Measurements from ENCODE around the gene RHBDF1. TPM values are rescaled to one million over a fixed set of nuclear protein-coding genes. Genes with fewer than 3 reads are reported as not detected.

The RHBDF1 gene
- total and polyA plus RNA-seq, 4 donors = 1.8 to 6.2 (median 3.5) TPM

- no peak overlapping the region for H3K9ac ChIP-seq (ENCODE audit: low read depth in 1 of 2, low read length in 2 of 2)
- H3K27me3 ChIP-seq (ENCODE audit: control insufficient read depth in 4 of 4, insufficient read depth in 4 of 4, low read length in 3 of 4) = no peaks in the 10 kb centered on the region
- 90% methylated on average over 15 of the region's 15 CpGs for WGBS
- DNase-seq (ENCODE audit: low spot score) = no peak
- H3K4me3 ChIP-seq (ENCODE audit: low read depth in 1 of 3, low read length in 3 of 3) = no peak overlapping the region
- no peak for TF ChIP-seq FOXA1 (IDR thresholded peaks at IDR 0.05)
- TF ChIP-seq NR2F2 (IDR thresholded peaks at IDR 0.05) = no peak
- no peak for TF ChIP-seq MAX (IDR thresholded peaks at IDR 0.05)
- TF ChIP-seq HNF4A (conservative IDR thresholded peaks at IDR 0.05) = no peak
- no peak for TF ChIP-seq CTCF (IDR thresholded peaks at IDR 0.05; ENCODE audit: low read depth, low read length, missing input control)
- TF ChIP-seq ATF3 (IDR thresholded peaks at IDR 0.05) = no peak
- TF ChIP-seq RXRA (IDR thresholded peaks at IDR 0.05) = no peak
- no peak for TF ChIP-seq EGR1 (IDR thresholded peaks at IDR 0.05; ENCODE audit: low read depth in 2 of 2)
- TF ChIP-seq RAD21 (IDR thresholded peaks at IDR 0.05) = no peak
- no peak for TF ChIP-seq ZBTB33 (IDR thresholded peaks at IDR 0.05)
- TF ChIP-seq TAF1 (conservative IDR thresholded peaks at IDR 0.05) = no peak
- no peak overlapping the region for H3K27ac ChIP-seq (ENCODE audit: low read depth in 1 of 2, low read length in 2 of 2)
- peaks cover 0 to 14% (median 8%) of the 10 kb centered on the region in 4 donors for H3K4me1 ChIP-seq (ENCODE audit: control insufficient read depth in 4 of 4, insufficient read depth in 4 of 4, low read length in 3 of 4)
- no peaks in the 10 kb centered on the region for H3K9me3 ChIP-seq (ENCODE audit: control insufficient read depth in 4 of 4, low read length in 3 of 4)
- peaks cover under 1 to 10% (median 3%) of the 10 kb centered on the region in 4 donors for H3K36me3 ChIP-seq (ENCODE audit: control insufficient read depth in 4 of 4, insufficient read depth in 3 of 4, low read depth in 1 of 4, low read length in 3 of 4)
These were observed 21.5 kb downstream of the RHBDF1 start for GRCh38 chr16:50769-51591.

- H3K36me3 ChIP-seq (ENCODE audit: control insufficient read depth in 4 of 4, insufficient read depth in 3 of 4, low read depth in 1 of 4, low read length in 3 of 4) = peaks cover 0 to 6% (median 2%) of the 10 kb centered on the region in 4 donors
- WGBS = 96% methylated on average over 7 of the region's 7 CpGs
These were observed 25.2 kb downstream of the RHBDF1 start for GRCh38 chr16:47234-47633.

More at GRCh38 chr16:47234-47633, 25.2 kb downstream of the RHBDF1 start:
- Histone ChIP-seq H3K27ac (ENCODE audit: low read depth in 1 of 2, low read length in 2 of 2) (no peak overlapping the region), H3K9me3 (ENCODE audit: control insufficient read depth in 4 of 4, low read length in 3 of 4) (no peaks in the 10 kb centered on the region), H3K4me1 (ENCODE audit: control insufficient read depth in 4 of 4, insufficient read depth in 4 of 4, low read length in 3 of 4) (peaks cover 0 to 15% (median 9%) of the 10 kb centered on the region in 4 donors), H3K9ac (ENCODE audit: low read depth in 1 of 2, low read length in 2 of 2) (no peak overlapping the region), H3K4me3 (ENCODE audit: low read depth in 1 of 3, low read length in 3 of 3) (no peak overlapping the region), H3K27me3 (ENCODE audit: control insufficient read depth in 4 of 4, insufficient read depth in 4 of 4, low read length in 3 of 4) (no peaks in the 10 kb centered on the region)
- no peak for TF ChIP-seq GABPA (IDR thresholded peaks at IDR 0.05 in 1 of 2, conservative IDR thresholded peaks at IDR 0.05 in 1 of 2)
- no peak for TF ChIP-seq YY1 (IDR thresholded peaks at IDR 0.05)
- no peak for TF ChIP-seq JUND (IDR thresholded peaks at IDR 0.05)
- no peak for TF ChIP-seq FOXA1 (IDR thresholded peaks at IDR 0.05)
- TF ChIP-seq CTCF (IDR thresholded peaks at IDR 0.05; ENCODE audit: low read depth, low read length, missing input control) = no peak
- no peak for TF ChIP-seq RXRA (IDR thresholded peaks at IDR 0.05)
- no peak for TF ChIP-seq REST (IDR thresholded peaks at IDR 0.05)
- no peak for TF ChIP-seq TAF1 (conservative IDR thresholded peaks at IDR 0.05)
- TF ChIP-seq NR2F2 (IDR thresholded peaks at IDR 0.05) = no peak
- no peak for DNase-seq (ENCODE audit: low spot score)
